WTC11 (cell line): Measurements from ENCODE around the gene GRAMD1B.

Experiments
- ATF6 ChIP-seq: sonication (generic); formaldehyde crosslinking; IDR thresholded peaks from 2 replicates; pipeline ENCODE4 v1.8.1; 2023; ENCODE audit warnings: mild to moderate bottlenecking, missing genetic modification reagents
- CREB1 ChIP-seq: sonication (generic); formaldehyde crosslinking; IDR thresholded peaks from 2 replicates; pipeline ENCODE4 v1.8.0; 2023; ENCODE audit warnings: mild to moderate bottlenecking, missing genetic modification reagents
- CTCF ChIP-seq: fragments of 200-600 bp; IDR thresholded peaks from 2 replicates; pipeline ENCODE4 v1.8.0; 2022; ENCODE audit warnings: antibody characterized with exemption
- ERG ChIP-seq: fragments of 250-450 bp; sonication (Bioruptor Pico); IDR thresholded peaks from 2 replicates; pipeline ENCODE4 v1.8.0; 2021; ENCODE audit warnings: mild to moderate bottlenecking
- GTF2I ChIP-seq: fragments of 250-450 bp; sonication (Bioruptor Pico); conservative IDR thresholded peaks from 2 replicates; pipeline ENCODE4 v1.4.0; 2021; ENCODE audit warnings: mild to moderate bottlenecking
- JUN ChIP-seq: sonication (generic); formaldehyde crosslinking; IDR thresholded peaks from 2 replicates; pipeline ENCODE4 v1.8.0; 2023; ENCODE audit warnings: mild to moderate bottlenecking, missing genetic modification reagents
- KAT7 ChIP-seq: sonication (generic); formaldehyde crosslinking; IDR thresholded peaks from 2 replicates; pipeline ENCODE4 v1.8.1; 2023; ENCODE audit warnings: missing genetic modification reagents, mild to moderate bottlenecking, borderline replicate concordance
- MXD4 ChIP-seq: fragments of 250-450 bp; sonication (Bioruptor Pico); IDR thresholded peaks from 2 replicates; pipeline ENCODE4 v1.8.0; 2021; ENCODE audit warnings: mild to moderate bottlenecking, moderate library complexity, borderline replicate concordance
- NFE2L1 ChIP-seq: sonication (generic); formaldehyde crosslinking; IDR thresholded peaks from 2 replicates; pipeline ENCODE4 v1.8.1; 2023; ENCODE audit warnings: missing genetic modification reagents
- RORB ChIP-seq: fragments of 250-450 bp; sonication (Bioruptor Pico); IDR thresholded peaks from 2 replicates; pipeline ENCODE4 v1.9.0; 2021; ENCODE audit warnings: mild to moderate bottlenecking
- SP1 ChIP-seq: sonication (generic); formaldehyde crosslinking; conservative IDR thresholded peaks from 2 replicates; pipeline ENCODE4 v1.8.1; 2022; ENCODE audit warnings: missing genetic modification reagents
- USF2 ChIP-seq: sonication (generic); formaldehyde crosslinking; IDR thresholded peaks from 2 replicates; pipeline ENCODE4 v1.8.1; 2023; ENCODE audit warnings: mild to moderate bottlenecking, missing genetic modification reagents, moderate library complexity
- ZNF138 ChIP-seq: sonication (generic); formaldehyde crosslinking; conservative IDR thresholded peaks from 2 replicates; pipeline ENCODE4 v1.8.1; 2022; ENCODE audit warnings: mild to moderate bottlenecking, moderate library complexity, missing genetic modification reagents

- TF ChIP-seq CTCF: no peak
- TF ChIP-seq RORB (CRISPR knock-in tag): no peak
- TF ChIP-seq USF2 (CRISPR knock-in tag): no peak
- no peak for TF ChIP-seq GTF2I (CRISPR knock-in tag)
- TF ChIP-seq JUN: no peak
- no peak for TF ChIP-seq MXD4
- TF ChIP-seq ZNF138 (CRISPR knock-in tag): no peak
- no peak for TF ChIP-seq ATF6 (CRISPR knock-in tag)
- no peak for TF ChIP-seq ERG (CRISPR knock-in tag)
- TF ChIP-seq SP1 (CRISPR knock-in tag): no peak
- TF ChIP-seq KAT7 (CRISPR knock-in tag): no peak
- no peak for TF ChIP-seq CREB1
- no peak for TF ChIP-seq NFE2L1 (CRISPR knock-in tag)
These were observed 146.4 kb downstream of the GRAMD1B start for GRCh38 chr11:123576501-123576900.
